GM12873 (cell line): ENCODE measurements around the gene CAMK1.

Source experiments
- TF ChIP-seq, protein P1 (sequence below): IDR thresholded peaks from 2 replicates; pipeline ENCODE4 v1.5.1; 2012; ENCODE audit warnings: low read depth, mild to moderate bottlenecking, moderate library complexity, low read length, control low read depth; ENCODE audit not compliant: insufficient read depth; ENCODE audit errors: missing control alignments

CAMK1 gene

DNA sequence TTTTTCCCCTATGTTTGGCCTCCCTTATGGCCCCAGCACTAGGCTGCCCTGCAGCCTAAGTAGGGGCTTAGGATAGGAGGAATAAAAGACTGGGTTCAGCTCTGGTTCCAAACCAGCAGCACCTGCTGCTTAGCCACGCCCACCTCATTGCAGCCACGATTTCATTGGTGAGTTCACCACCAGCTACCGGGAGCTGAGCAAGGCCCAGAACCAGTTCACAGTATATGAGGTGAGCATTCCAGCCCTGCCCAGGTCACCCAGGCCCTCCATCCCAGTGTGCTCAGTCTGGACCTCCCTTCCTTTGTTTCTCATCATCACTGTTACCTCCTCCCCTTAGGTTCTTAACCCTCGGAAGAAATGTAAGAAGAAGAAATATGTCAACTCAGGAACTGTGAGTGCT is 54.6 kb downstream of the CAMK1 start:
- TF ChIP-seq, protein P1, sequence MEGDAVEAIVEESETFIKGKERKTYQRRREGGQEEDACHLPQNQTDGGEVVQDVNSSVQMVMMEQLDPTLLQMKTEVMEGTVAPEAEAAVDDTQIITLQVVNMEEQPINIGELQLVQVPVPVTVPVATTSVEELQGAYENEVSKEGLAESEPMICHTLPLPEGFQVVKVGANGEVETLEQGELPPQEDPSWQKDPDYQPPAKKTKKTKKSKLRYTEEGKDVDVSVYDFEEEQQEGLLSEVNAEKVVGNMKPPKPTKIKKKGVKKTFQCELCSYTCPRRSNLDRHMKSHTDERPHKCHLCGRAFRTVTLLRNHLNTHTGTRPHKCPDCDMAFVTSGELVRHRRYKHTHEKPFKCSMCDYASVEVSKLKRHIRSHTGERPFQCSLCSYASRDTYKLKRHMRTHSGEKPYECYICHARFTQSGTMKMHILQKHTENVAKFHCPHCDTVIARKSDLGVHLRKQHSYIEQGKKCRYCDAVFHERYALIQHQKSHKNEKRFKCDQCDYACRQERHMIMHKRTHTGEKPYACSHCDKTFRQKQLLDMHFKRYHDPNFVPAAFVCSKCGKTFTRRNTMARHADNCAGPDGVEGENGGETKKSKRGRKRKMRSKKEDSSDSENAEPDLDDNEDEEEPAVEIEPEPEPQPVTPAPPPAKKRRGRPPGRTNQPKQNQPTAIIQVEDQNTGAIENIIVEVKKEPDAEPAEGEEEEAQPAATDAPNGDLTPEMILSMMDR, result no peak

DNA sequence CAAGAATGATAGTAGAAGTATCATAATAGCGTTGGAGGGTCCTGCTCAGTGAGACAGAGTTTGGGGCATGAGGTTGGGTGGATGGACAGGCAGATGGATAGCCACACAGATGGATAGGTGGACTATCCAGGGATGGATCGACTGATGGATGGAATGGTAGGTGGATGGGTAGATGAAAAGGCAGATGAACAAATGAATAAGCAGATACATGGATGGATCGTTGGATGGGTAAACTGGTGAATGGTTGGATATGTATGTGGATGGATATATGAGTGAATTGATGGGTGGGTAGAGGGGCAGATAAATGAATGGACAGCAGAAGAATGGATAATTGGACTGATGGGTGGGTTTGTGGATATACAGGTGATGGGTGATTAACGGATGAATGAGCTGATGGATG is 56.6 kb downstream of the CAMK1 start:
- TF ChIP-seq, protein P1, result no peak

DNA sequence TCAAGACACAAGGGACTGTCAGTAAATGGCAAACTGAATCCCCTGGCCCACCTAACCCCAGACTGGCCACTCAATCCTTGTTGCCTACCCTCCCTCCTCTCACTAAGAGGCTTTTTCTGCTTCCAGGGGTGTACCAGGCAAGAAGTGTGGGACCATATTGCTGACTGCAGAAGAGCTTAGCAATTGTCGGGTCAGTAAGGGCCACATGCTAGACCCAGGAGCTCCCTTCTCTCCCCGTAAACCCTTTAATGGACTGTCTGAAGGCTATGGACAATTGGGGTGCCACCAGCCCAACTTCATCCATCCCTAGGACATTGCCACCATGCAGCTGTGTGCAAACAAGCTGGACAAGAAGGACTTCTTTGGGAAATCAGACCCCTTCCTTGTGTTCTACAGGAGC is 57.3 kb downstream of the CAMK1 start:
- TF ChIP-seq, protein P1, result no peak

DNA sequence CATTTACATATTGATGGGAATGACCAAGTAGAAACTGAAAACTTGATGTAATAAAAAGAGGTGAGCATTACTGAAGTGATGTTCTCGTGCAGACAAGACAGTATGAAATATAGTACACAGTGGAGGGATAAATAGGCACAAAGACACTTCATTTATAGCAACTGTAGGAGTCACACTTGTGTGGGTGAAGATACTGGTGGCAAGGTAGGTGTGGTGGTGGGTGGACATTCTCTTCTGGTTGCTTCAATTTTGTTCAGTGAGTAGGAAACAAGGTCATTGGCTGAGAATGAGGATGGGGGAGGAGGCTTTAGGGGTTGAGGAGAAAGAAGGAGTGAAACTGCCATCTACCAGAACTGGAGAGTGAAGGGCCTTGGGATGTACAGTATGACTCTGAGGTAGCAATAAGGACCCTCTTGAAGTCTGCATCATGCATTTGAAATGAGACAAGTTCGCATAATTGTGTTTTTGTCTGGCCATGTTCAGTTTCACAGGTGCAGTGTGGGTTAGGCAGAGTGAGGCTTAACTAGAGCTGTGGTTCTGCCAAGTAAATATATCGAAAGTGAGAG is 59.5 kb downstream of the CAMK1 start:
- TF ChIP-seq, protein P1, result no peak
